ENCODE results near the gene EHMT2. TPM values are rescaled to one million over a fixed set of nuclear protein-coding genes. Genes with fewer than 3 reads are reported as not detected.
"Not testable (repeated sequence)": the region's sequence is repeated elsewhere in the genome, so short reads cannot be mapped to it uniquely, and the experiment has no call there.

The EHMT2 gene
- total RNA-seq, 5 donors from 2014 or later (not counting 1 experiment from before 2014, with no cell fraction given) = 49.1 to 83.8 (median 78.9) TPM

GRCh38 chr6:31908255-31908654 lies 10.8 kb upstream of the EHMT2 start:
- H3K9me3 Mint-ChIP-seq; H3K27ac Mint-ChIP-seq; POLR2A ChIA-PET; H3K4me3 ChIP-seq (ENCODE audit: control insufficient read depth in 1 of 2, extremely low read depth in 1 of 2, low read length in 1 of 2); H3K36me3 Mint-ChIP-seq; ATAC-seq (replicated peaks in 1 of 4); H3K27me3 Mint-ChIP-seq; H3K4me1 Mint-ChIP-seq; H3K27ac ChIP-seq (ENCODE audit: low read length); H3K4me3 Mint-ChIP-seq; H3K4me1 ChIP-seq (ENCODE audit: control insufficient read depth in 1 of 2, extremely low read depth in 1 of 2, insufficient read depth in 2 of 2, low read length in 2 of 2); DNase-seq; H3K36me3 ChIP-seq (ENCODE audit: control insufficient read depth in 2 of 2, extremely low read depth in 1 of 2, insufficient read depth in 1 of 2, low read length in 1 of 2); H3K9me3 ChIP-seq; CTCF ChIA-PET: not testable (repeated sequence)
- H3K27me3 ChIP-seq (replicated peaks in 1 of 2; ENCODE audit: control insufficient read depth in 2 of 2, extremely low read depth in 1 of 2, insufficient read depth in 2 of 2, low read length in 1 of 2) = peaks cover 0 to 24% of the 10 kb centered on the region in 2 experiments
- WGBS (ENCODE audit: insufficient coverage) = 92% methylated on average over 2 of the region's 5 CpGs

- H3K4me3 Mint-ChIP-seq = no peak overlapping the region
- H3K4me1 Mint-ChIP-seq = peaks cover 9 to 10% (median 9%) of the 10 kb centered on the region in 3 donors
- H3K27ac ChIP-seq (ENCODE audit: low read length) = no peak overlapping the region
- DNase-seq (no peak), ATAC-seq (replicated peaks in 1 of 4) (no peak)
- no peak overlapping the region for H3K4me3 ChIP-seq (ENCODE audit: control insufficient read depth in 1 of 2, extremely low read depth in 1 of 2, low read length in 1 of 2)
- peaks cover 0 to 1% of the 10 kb centered on the region in 2 donors for H3K27me3 Mint-ChIP-seq
- H3K27me3 ChIP-seq (replicated peaks in 1 of 2; ENCODE audit: control insufficient read depth in 2 of 2, extremely low read depth in 1 of 2, insufficient read depth in 2 of 2, low read length in 1 of 2) = peaks cover 0 to 18% of the 10 kb centered on the region in 2 experiments
- POLR2A ChIA-PET = interaction anchor here (0.5 to 0.7 kb wide), 3 partner anchors 9 to 415 kb away, joined by 6 to 8 read pairs (median 7); no protein-coding TSS in a partner anchor
- no peak overlapping the region for H3K27ac Mint-ChIP-seq
- no peaks in the 10 kb centered on the region for H3K36me3 Mint-ChIP-seq
- 44% methylated on average over 3 of the region's 7 CpGs for WGBS (ENCODE audit: insufficient coverage)
- no peaks in the 10 kb centered on the region for H3K9me3 Mint-ChIP-seq
- H3K4me1 ChIP-seq (ENCODE audit: control insufficient read depth in 1 of 2, extremely low read depth in 1 of 2, insufficient read depth in 2 of 2, low read length in 2 of 2) = peaks cover 0 to 7% of the 10 kb centered on the region in 2 experiments
- CTCF ChIA-PET = interaction anchor here in 1 of 2 donors (0.7 kb wide), 1 partner anchor 46 kb away, joined by 5 read pairs; no protein-coding TSS in a partner anchor
- no peaks in the 10 kb centered on the region for H3K36me3 ChIP-seq (ENCODE audit: control insufficient read depth in 2 of 2, extremely low read depth in 1 of 2, insufficient read depth in 1 of 2, low read length in 1 of 2)
- H3K9me3 ChIP-seq = no peaks in the 10 kb centered on the region
These were observed 9.8 kb upstream of the EHMT2 start for GRCh38 chr6:31907158-31907813.

- H3K4me3 Mint-ChIP-seq; H3K9me3 Mint-ChIP-seq; H3K27ac ChIP-seq (ENCODE audit: low read length); H3K27me3 Mint-ChIP-seq; ATAC-seq (replicated peaks in 1 of 4); H3K36me3 Mint-ChIP-seq; DNase-seq; H3K4me1 ChIP-seq (ENCODE audit: control insufficient read depth in 1 of 2, extremely low read depth in 1 of 2, insufficient read depth in 2 of 2, low read length in 2 of 2); H3K4me3 ChIP-seq (ENCODE audit: control insufficient read depth in 1 of 2, extremely low read depth in 1 of 2, low read length in 1 of 2); H3K9me3 ChIP-seq; H3K36me3 ChIP-seq (ENCODE audit: control insufficient read depth in 2 of 2, extremely low read depth in 1 of 2, insufficient read depth in 1 of 2, low read length in 1 of 2); H3K27ac Mint-ChIP-seq: not testable (repeated sequence)
- WGBS (ENCODE audit: insufficient coverage) = 78% methylated on average over 5 of the region's 8 CpGs
- POLR2A ChIA-PET = interaction anchor here (0.5 to 0.6 kb wide), 2 partner anchors 9 to 30 kb away, joined by 6 to 8 read pairs; no protein-coding TSS in a partner anchor
- CTCF ChIA-PET = interaction anchor here (0.7 kb wide), 2 partner anchors 46 to 248 kb away, joined by 3 to 5 read pairs; no protein-coding TSS in a partner anchor
- H3K4me1 Mint-ChIP-seq = peaks cover 9 to 11% (median 9%) of the 10 kb centered on the region in 3 donors
- H3K27me3 ChIP-seq (replicated peaks in 1 of 2; ENCODE audit: control insufficient read depth in 2 of 2, extremely low read depth in 1 of 2, insufficient read depth in 2 of 2, low read length in 1 of 2) = peaks cover 0 to 18% of the 10 kb centered on the region in 2 experiments
These were observed 9.2 kb upstream of the EHMT2 start for GRCh38 chr6:31906727-31907126.

- Mint-ChIP-seq H3K4me1 (peaks cover 9 to 12% (median 11%) of the 10 kb centered on the region in 3 donors), H3K27me3 (no peaks in the 10 kb centered on the region), H3K9me3 (no peaks in the 10 kb centered on the region), H3K36me3 (no peaks in the 10 kb centered on the region), H3K4me3 (no peak overlapping the region), H3K27ac (no peak overlapping the region)
- no peak overlapping the region for H3K27ac ChIP-seq (ENCODE audit: low read length)
- no peaks in the 10 kb centered on the region for H3K36me3 ChIP-seq (ENCODE audit: control insufficient read depth in 2 of 2, extremely low read depth in 1 of 2, insufficient read depth in 1 of 2, low read length in 1 of 2)
- H3K9me3 ChIP-seq = no peaks in the 10 kb centered on the region
- DNase-seq (no peak), ATAC-seq (replicated peaks in 1 of 4) (no peak)
- ChIA-PET POLR2A (no interaction called here), CTCF (interaction anchor here in 1 of 2 donors (0.7 kb wide), 1 partner anchor 249 kb away, joined by 3 read pairs; no protein-coding TSS in a partner anchor)
- no peak overlapping the region for H3K4me3 ChIP-seq (ENCODE audit: control insufficient read depth in 1 of 2, extremely low read depth in 1 of 2, low read length in 1 of 2)
- peaks cover under 1 to 11% of the 10 kb centered on the region in 2 experiments for H3K4me1 ChIP-seq (ENCODE audit: control insufficient read depth in 1 of 2, extremely low read depth in 1 of 2, insufficient read depth in 2 of 2, low read length in 2 of 2)
- WGBS (ENCODE audit: insufficient coverage) = 64% methylated on average over 3 of the region's 4 CpGs
- peaks cover 0 to 17% of the 10 kb centered on the region in 2 experiments for H3K27me3 ChIP-seq (replicated peaks in 1 of 2; ENCODE audit: control insufficient read depth in 2 of 2, extremely low read depth in 1 of 2, insufficient read depth in 2 of 2, low read length in 1 of 2)
These were observed 8.6 kb upstream of the EHMT2 start for GRCh38 chr6:31906122-31906521.

- DNase-seq = no peak
- Histone ChIP-seq H3K36me3 (ENCODE audit: control insufficient read depth in 2 of 2, extremely low read depth in 1 of 2, insufficient read depth in 1 of 2, low read length in 1 of 2) (no peaks in the 10 kb centered on the region), H3K27ac (ENCODE audit: low read length) (no peak overlapping the region), H3K4me3 (ENCODE audit: control insufficient read depth in 1 of 2, extremely low read depth in 1 of 2, low read length in 1 of 2) (no peak overlapping the region), H3K4me1 (ENCODE audit: control insufficient read depth in 1 of 2, extremely low read depth in 1 of 2, insufficient read depth in 2 of 2, low read length in 2 of 2) (peaks cover 6 to 20% of the 10 kb centered on the region in 2 experiments), H3K27me3 (replicated peaks in 1 of 2; ENCODE audit: control insufficient read depth in 2 of 2, extremely low read depth in 1 of 2, insufficient read depth in 2 of 2, low read length in 1 of 2) (peaks cover 0 to 9% of the 10 kb centered on the region in 2 experiments), H3K9me3 (no peaks in the 10 kb centered on the region)
- Mint-ChIP-seq H3K27ac (no peak overlapping the region), H3K4me1 (peaks cover 11 to 12% (median 11%) of the 10 kb centered on the region in 3 donors), H3K36me3 (no peaks in the 10 kb centered on the region), H3K27me3 (no peaks in the 10 kb centered on the region), H3K9me3 (no peaks in the 10 kb centered on the region), H3K4me3 (no peak overlapping the region)
- POLR2A ChIA-PET = interaction anchor here in 1 of 2 donors (0.6 kb wide), 1 partner anchor 1339 kb away, joined by 5 read pairs; no protein-coding TSS in a partner anchor
- no CpG with 5 or more reads among the region's 1 CpG for WGBS (ENCODE audit: insufficient coverage)
- CTCF ChIA-PET = interaction anchor here in 1 of 2 donors (0.6 kb wide), 1 partner anchor 209 kb away, joined by 3 read pairs; no protein-coding TSS in a partner anchor
- ATAC-seq (replicated peaks in 1 of 4) = no peak
These were observed 7.5 kb upstream of the EHMT2 start for GRCh38 chr6:31905041-31905440.

- H3K4me1 ChIP-seq (ENCODE audit: control insufficient read depth in 1 of 2, extremely low read depth in 1 of 2, insufficient read depth in 2 of 2, low read length in 2 of 2) = peaks cover 6 to 31% of the 10 kb centered on the region in 2 experiments
- H3K9me3 ChIP-seq = no peaks in the 10 kb centered on the region
- H3K4me3 ChIP-seq (ENCODE audit: control insufficient read depth in 1 of 2, extremely low read depth in 1 of 2, low read length in 1 of 2) = no peak overlapping the region
- ATAC-seq (replicated peaks in 1 of 4) (no peak), DNase-seq (no peak)
- ChIA-PET CTCF (no interaction called here), POLR2A (no interaction called here)
- peaks cover 0 to 9% of the 10 kb centered on the region in 2 experiments for H3K27me3 ChIP-seq (replicated peaks in 1 of 2; ENCODE audit: control insufficient read depth in 2 of 2, extremely low read depth in 1 of 2, insufficient read depth in 2 of 2, low read length in 1 of 2)
- WGBS (ENCODE audit: insufficient coverage) = 100% methylated on average over 1 of the region's 3 CpGs
- Mint-ChIP-seq H3K4me1 (peaks cover 20 to 22% (median 21%) of the 10 kb centered on the region in 3 donors), H3K36me3 (no peaks in the 10 kb centered on the region), H3K4me3 (no peak overlapping the region), H3K9me3 (no peaks in the 10 kb centered on the region), H3K27ac (no peak overlapping the region), H3K27me3 (no peaks in the 10 kb centered on the region)
- no peak overlapping the region for H3K27ac ChIP-seq (ENCODE audit: low read length)
- no peaks in the 10 kb centered on the region for H3K36me3 ChIP-seq (ENCODE audit: control insufficient read depth in 2 of 2, extremely low read depth in 1 of 2, insufficient read depth in 1 of 2, low read length in 1 of 2)
These were observed 6.5 kb upstream of the EHMT2 start for GRCh38 chr6:31903957-31904356.

Measured in T-cell (primary cell).